Chondrocyte (in vitro differentiated cells): ENCODE measurements around the gene MGME1. TPM values are rescaled to one million over a fixed set of nuclear protein-coding genes. Genes with fewer than 3 reads are reported as not detected.

ENCODE experiments used
- DNase-seq: peaks from one replicate; pipeline ENCODE4 v3.0.0; 2021; ENCODE audit warnings: mixed read lengths, low spot score
- H3K27ac Mint-ChIP-seq: one replicate; pipeline ENCODE4 v1.8.0; 2021; ENCODE audit warnings: mild to moderate bottlenecking, moderate library complexity, mixed read lengths; ENCODE audit not compliant: unreplicated experiment
- H3K27me3 Mint-ChIP-seq: 2 replicates; pipeline ENCODE4 v1.8.0; 2021; ENCODE audit warnings: low read depth, mixed read lengths
- H3K36me3 Mint-ChIP-seq: 2 replicates; pipeline ENCODE4 v1.8.0; 2021; ENCODE audit warnings: low read depth, mixed read lengths
- H3K4me1 Mint-ChIP-seq: 2 replicates; pipeline ENCODE4 v1.8.0; 2021; ENCODE audit warnings: low read depth, mild to moderate bottlenecking, mixed read lengths
- H3K4me3 Mint-ChIP-seq: one replicate; pipeline ENCODE4 v1.8.0; 2021; ENCODE audit warnings: mild to moderate bottlenecking, moderate library complexity, mixed read lengths; ENCODE audit not compliant: unreplicated experiment
- H3K9me3 Mint-ChIP-seq: 2 replicates; pipeline ENCODE4 v1.8.0; 2021; ENCODE audit warnings: low read depth, mixed read lengths
- total RNA-seq: library from RNA; stranded (reverse); gene quantifications from 3 replicates; pipeline ENCODE4 v1.2.1, GENCODE V29; 2021
- TF ChIP-seq, protein P1 (sequence below): fragments of 200-600 bp; sonication (generic); IDR thresholded peaks from 2 replicates; pipeline ENCODE4 v1.5.0; 2021; ENCODE audit warnings: antibody characterized with exemption, mild to moderate bottlenecking, moderate library complexity

MGME1 gene
- total RNA-seq, 1 donor from 2014 or later, result 15.1 TPM

DNA sequence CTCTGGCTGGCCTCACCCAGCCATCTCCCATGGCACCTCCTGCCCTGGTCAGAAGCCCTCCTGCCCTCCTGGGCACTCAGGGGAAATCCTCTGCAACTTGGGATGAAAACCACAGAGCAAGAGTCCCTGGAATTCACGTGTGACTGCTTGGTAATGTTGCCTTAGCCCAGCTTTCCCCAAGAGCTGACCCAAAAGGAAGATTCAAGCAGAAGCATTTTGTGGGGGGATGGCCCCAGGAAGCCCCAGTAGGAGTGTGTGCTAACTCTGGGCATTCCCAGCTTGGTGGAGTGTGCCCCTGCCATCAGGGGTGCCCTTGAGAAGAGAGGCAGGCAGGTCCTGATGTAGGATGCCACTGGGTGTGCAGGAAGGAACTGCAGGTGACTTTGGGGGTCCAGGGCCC lies 35.7 kb upstream of the MGME1 start:
- Mint-ChIP-seq H3K9me3 (peaks cover 3% of the 10 kb centered on the region), H3K27ac (peak overlapping the region; percentile 96), H3K36me3 (peaks cover 4% of the 10 kb centered on the region), H3K27me3 (no peaks in the 10 kb centered on the region), H3K4me1 (peaks cover 63% of the 10 kb centered on the region), H3K4me3 (no peak overlapping the region)
- DNase-seq, result no peak
- TF ChIP-seq, protein P1, sequence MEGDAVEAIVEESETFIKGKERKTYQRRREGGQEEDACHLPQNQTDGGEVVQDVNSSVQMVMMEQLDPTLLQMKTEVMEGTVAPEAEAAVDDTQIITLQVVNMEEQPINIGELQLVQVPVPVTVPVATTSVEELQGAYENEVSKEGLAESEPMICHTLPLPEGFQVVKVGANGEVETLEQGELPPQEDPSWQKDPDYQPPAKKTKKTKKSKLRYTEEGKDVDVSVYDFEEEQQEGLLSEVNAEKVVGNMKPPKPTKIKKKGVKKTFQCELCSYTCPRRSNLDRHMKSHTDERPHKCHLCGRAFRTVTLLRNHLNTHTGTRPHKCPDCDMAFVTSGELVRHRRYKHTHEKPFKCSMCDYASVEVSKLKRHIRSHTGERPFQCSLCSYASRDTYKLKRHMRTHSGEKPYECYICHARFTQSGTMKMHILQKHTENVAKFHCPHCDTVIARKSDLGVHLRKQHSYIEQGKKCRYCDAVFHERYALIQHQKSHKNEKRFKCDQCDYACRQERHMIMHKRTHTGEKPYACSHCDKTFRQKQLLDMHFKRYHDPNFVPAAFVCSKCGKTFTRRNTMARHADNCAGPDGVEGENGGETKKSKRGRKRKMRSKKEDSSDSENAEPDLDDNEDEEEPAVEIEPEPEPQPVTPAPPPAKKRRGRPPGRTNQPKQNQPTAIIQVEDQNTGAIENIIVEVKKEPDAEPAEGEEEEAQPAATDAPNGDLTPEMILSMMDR, result no peak

DNA sequence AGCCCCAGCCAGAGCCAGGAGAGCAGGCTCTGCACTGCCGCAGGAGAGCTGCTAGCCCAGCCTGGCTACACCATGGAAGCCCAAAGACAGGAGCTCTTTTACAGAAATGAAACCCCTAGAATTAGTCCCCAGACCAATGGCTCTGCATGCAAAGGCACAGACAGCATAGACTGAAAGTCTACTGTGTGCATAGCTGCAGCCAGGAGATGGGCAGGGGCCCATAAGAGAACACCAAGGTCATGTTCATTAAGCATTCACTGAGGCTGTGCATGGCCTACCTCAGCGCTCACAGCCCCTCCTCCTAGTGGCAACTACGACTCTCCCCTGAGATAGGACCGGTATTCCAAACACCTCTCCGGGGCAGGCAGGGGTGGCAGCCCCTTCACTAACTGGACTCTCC lies 35.1 kb upstream of the MGME1 start:
- TF ChIP-seq, protein P1, result no peak
- H3K9me3 Mint-ChIP-seq, result peaks cover 3% of the 10 kb centered on the region
- H3K36me3 Mint-ChIP-seq, result peaks cover 4% of the 10 kb centered on the region
- no peak for DNase-seq
- no peak overlapping the region for H3K4me3 Mint-ChIP-seq
- no peaks in the 10 kb centered on the region for H3K27me3 Mint-ChIP-seq
- peaks cover 64% of the 10 kb centered on the region for H3K4me1 Mint-ChIP-seq
- H3K27ac Mint-ChIP-seq, result peak overlapping the region; percentile 96

DNA sequence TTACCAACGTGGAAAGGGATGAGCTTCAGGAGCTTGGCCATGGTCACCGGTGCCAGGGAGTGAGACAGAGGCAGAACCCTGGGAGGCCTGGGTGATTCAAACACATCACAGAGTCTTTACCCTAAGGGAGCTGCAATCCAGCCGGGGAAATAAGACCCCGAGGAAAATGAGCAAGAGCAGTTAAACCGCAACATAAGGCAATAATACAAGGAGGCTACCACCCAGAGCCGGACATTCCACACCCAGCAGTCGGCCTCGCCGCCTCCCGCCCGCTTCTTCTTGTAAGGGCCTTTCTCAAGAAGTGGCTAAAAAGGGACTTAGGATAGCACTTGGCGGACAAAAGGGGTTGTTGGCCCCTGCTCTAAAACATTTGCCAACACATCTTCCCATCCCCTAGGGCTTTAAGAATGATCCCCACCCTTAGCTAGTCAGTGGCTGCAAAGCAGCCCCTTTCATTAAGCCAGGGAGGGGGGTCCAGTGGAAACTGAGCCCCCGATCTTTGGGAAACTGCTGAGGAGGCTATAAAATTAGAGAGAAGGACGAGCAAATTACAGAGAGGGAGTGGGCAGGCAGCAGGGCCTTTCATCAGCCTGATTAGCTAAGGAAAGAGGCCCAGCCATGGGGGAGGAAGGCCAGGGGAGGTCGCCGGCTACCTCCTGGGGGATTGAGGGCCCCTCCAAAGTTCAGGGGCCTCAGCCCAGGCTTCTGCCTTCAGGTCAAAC lies 34.5 kb upstream of the MGME1 start:
- H3K27me3 Mint-ChIP-seq, result no peaks in the 10 kb centered on the region
- DNase-seq, result no peak
- peaks cover 70% of the 10 kb centered on the region for H3K4me1 Mint-ChIP-seq
- H3K4me3 Mint-ChIP-seq, result peak overlapping the region; percentile 26
- peaks cover 4% of the 10 kb centered on the region for H3K36me3 Mint-ChIP-seq
- TF ChIP-seq, protein P1, result peak; percentile 22
- peak overlapping the region; percentile 96 for H3K27ac Mint-ChIP-seq
- H3K9me3 Mint-ChIP-seq, result peaks cover 3% of the 10 kb centered on the region

DNA sequence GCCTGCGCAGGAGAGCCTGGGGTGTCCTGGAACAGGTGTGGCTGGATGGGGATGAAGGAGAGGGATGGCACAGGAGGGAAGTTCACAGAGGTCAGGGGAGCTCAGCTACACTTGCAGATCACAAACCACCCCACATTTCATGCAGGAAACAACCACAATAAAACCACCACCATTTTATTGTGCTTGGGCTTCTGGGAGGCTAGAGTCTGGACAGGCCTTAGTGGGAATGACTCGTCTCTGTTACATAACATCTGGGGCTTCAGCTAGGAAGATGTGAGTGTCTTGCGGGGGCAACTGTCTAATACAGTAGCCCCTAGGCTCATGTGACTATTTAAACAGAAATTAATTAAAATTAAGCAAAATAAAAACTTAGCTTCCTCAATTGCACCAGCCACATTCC lies 33.6 kb upstream of the MGME1 start:
- Mint-ChIP-seq H3K4me3 (no peak overlapping the region), H3K4me1 (peaks cover 79% of the 10 kb centered on the region), H3K27me3 (no peaks in the 10 kb centered on the region), H3K9me3 (peaks cover 3% of the 10 kb centered on the region), H3K27ac (peak overlapping the region; percentile 71), H3K36me3 (peaks cover 4% of the 10 kb centered on the region)
- TF ChIP-seq, protein P1, result no peak
- DNase-seq, result no peak

DNA sequence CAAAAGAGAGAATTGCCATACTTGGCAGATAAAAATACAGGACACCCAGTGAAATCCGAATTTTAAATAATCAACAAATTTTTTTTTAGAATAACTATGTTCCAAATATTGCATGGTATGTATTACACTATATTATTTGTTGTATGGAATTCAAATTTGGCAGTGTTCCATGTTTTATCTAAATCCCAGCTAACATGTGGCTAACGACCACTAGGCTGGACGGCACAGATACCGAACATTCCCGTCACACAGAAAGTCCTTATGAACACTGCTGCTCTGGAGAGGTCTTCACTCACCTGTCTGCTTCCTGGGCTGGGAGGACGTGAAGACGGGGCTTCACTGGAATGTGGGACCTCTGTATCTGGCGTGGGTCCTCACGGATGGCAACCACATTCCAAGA lies 33.1 kb upstream of the MGME1 start:
- Mint-ChIP-seq H3K27me3 (no peaks in the 10 kb centered on the region), H3K36me3 (peaks cover 8% of the 10 kb centered on the region), H3K4me3 (peak overlapping the region; percentile 53), H3K27ac (peak overlapping the region; percentile 99), H3K4me1 (peaks cover 84% of the 10 kb centered on the region), H3K9me3 (peaks cover 3% of the 10 kb centered on the region)
- TF ChIP-seq, protein P1, result no peak
- no peak for DNase-seq
